ENCODE measurements around the gene PHF2.

- TF ChIP-seq POLR2A (IDR thresholded peaks at IDR 0.05) (no peak), CTCF (IDR thresholded peaks at IDR 0.05) (no peak)
Observed at GRCh38 chr9:93603011-93603410, 26.6 kb downstream of the PHF2 start.

Data from sigmoid colon (tissue), 3 donors.